ENCODE results near the gene FTO. TPM values are rescaled to one million over a fixed set of nuclear protein-coding genes. Genes with fewer than 3 reads are reported as not detected.

FTO gene
- total and polyA plus RNA-seq, 2 of the 13 experiments (the other 11 are each of a cell fraction or from before 2014, with no cell fraction given): 41.6 to 55.8 TPM

- ChIA-PET POLR2A (interaction anchor here (0.6 kb wide), 1 partner anchor 29 kb away, joined by 3 read pairs; no protein-coding TSS in a partner anchor), CTCF (ENCODE audit: low intra/inter-chr PET ratio, low total read pairs) (no interaction called here)
- no peaks in the 10 kb centered on the region for H3K27me3 ChIP-seq (ENCODE audit: control insufficient read depth in 1 of 2, insufficient read depth in 2 of 2, low read length in 2 of 2)
- no peaks in the 10 kb centered on the region for H4K20me1 ChIP-seq (ENCODE audit: insufficient read depth, low read length)
- H3K4me1 ChIP-seq (ENCODE audit: insufficient read depth, low read length): peaks cover 53% of the 10 kb centered on the region
- FAIRE-seq (no peak), DNase-seq (ENCODE audit: low spot score) (no peak), ATAC-seq (no peak)
- H3K79me2 ChIP-seq (ENCODE audit: insufficient read depth, low read length): no peaks in the 10 kb centered on the region
- no peak overlapping the region for H3K27ac ChIP-seq (ENCODE audit: extremely low read length, insufficient read depth, low read length)
- intact Hi-C loops (cut with micrococcal nuclease; ENCODE audit: unreplicated experiment): no loop called here
- H3K9ac ChIP-seq (ENCODE audit: insufficient read depth, low read depth, low read length): no peak overlapping the region
- no peaks in the 10 kb centered on the region for H3K36me3 ChIP-seq (replicated peaks in 1 of 2; ENCODE audit: control insufficient read depth in 1 of 2, insufficient read depth in 2 of 2, low read length in 2 of 2)
- peak overlapping the region; percentile 18 for H2AFZ ChIP-seq (ENCODE audit: low read length)
- no peak overlapping the region for H3K4me3 ChIP-seq (replicated peaks in 1 of 3; ENCODE audit: insufficient read depth in 1 of 3, low read depth in 2 of 3, low read length in 3 of 3)
- in situ Hi-C loops (cut with HindIII; ENCODE audit: extremely low pct_ligation_motif_present, low pct_unique_long_range_greater_than_20kb): no loop called here
- 74% methylated on average over 5 of the region's 5 CpGs for WGBS (ENCODE audit: low lambda C conversion rate)
- no peak overlapping the region for H3K4me2 ChIP-seq (ENCODE audit: low read depth, low read length)
- no peaks in the 10 kb centered on the region for H3K9me3 ChIP-seq (ENCODE audit: low read length)
- no TSS peak for BruUV-seq (replicated peaks)
- TF ChIP-seq FIP1L1 (IDR thresholded peaks at IDR 0.05; ENCODE audit: borderline replicate concordance, insufficient read depth, low read depth, low read length) (no peak), ZFP62 (CRISPR knock-in tag; IDR thresholded peaks at IDR 0.05) (no peak), CBX5 (CRISPR knock-in tag; IDR thresholded peaks at IDR 0.05; ENCODE audit: borderline replicate concordance) (no peak), SOX5 (CRISPR knock-in tag; IDR thresholded peaks at IDR 0.05; ENCODE audit: borderline replicate concordance) (no peak), TBL1XR1 (IDR thresholded peaks at IDR 0.05; ENCODE audit: borderline replicate concordance, low read length, partially characterized antibody) (no peak), ZNF775 (CRISPR knock-in tag; IDR thresholded peaks at IDR 0.05; ENCODE audit: borderline replicate concordance) (no peak), GATA4 (IDR thresholded peaks at IDR 0.05; ENCODE audit: borderline replicate concordance, low read depth) (no peak), E2F2 (CRISPR knock-in tag; IDR thresholded peaks at IDR 0.05; ENCODE audit: borderline replicate concordance) (no peak), ZNF841 (CRISPR knock-in tag; IDR thresholded peaks at IDR 0.05; ENCODE audit: borderline replicate concordance) (no peak), E2F5 (CRISPR knock-in tag; conservative IDR thresholded peaks at IDR 0.05) (no peak), ZFP41 (CRISPR knock-in tag; IDR thresholded peaks at IDR 0.05; ENCODE audit: borderline replicate concordance) (no peak), RXRA (CRISPR knock-in tag; IDR thresholded peaks at IDR 0.05) (no peak), ZNF567 (CRISPR knock-in tag; IDR thresholded peaks at IDR 0.05; ENCODE audit: borderline replicate concordance) (no peak), CBX1 (IDR thresholded peaks at IDR 0.05; ENCODE audit: low read depth) (no peak), RAD21 (CRISPR knock-in tag; IDR thresholded peaks at IDR 0.05) (no peak), XBP1 (CRISPR knock-in tag; IDR thresholded peaks at IDR 0.05) (no peak), HNF1B (CRISPR knock-in tag; IDR thresholded peaks at IDR 0.05) (no peak), ZBTB33 (CRISPR knock-in tag; IDR thresholded peaks at IDR 0.05) (no peak)
These were observed 431.7 kb downstream of the FTO start for GRCh38 chr16:54135361-54136275.
